H1 (cell line): ENCODE data around the gene ID2. TPM values are rescaled to one million over a fixed set of nuclear protein-coding genes. Genes with fewer than 3 reads are reported as not detected.
A peak's percentile ranks its signal among the peaks of the same experiment; 100 is the strongest.

Experiments
- CTCF ChIA-PET: fragments of 300-600 bp; sonication (Branson Sonifier 250); formaldehyde crosslinking; loops from one replicate; lab custom pipeline; 2021; ENCODE audit not compliant: partially characterized antibody; lab: Charles Lee
- POLR2A ChIA-PET: fragments of 300-600 bp; sonication (Branson Sonifier 250); formaldehyde crosslinking; loops from one replicate; lab custom pipeline; 2021; ENCODE audit warnings: inconsistent platforms; ENCODE audit not compliant: partially characterized antibody; lab: Charles Lee
- DNase-seq, 2 experiments: peaks; one replicate each; pipeline versions ENCODE4 v3.0.0 to v3.0.0-alpha.2; 2010 to 2022; ENCODE audit warnings: low spot score in 2 of 2, low read depth in 1 of 2, mixed read lengths in 1 of 2
- FAIRE-seq: peaks from 2 replicates; lab custom pipeline; 2011; peaks lifted over from hg19 to GRCh38; lab: Jason Lieb, UNC
- H2AFZ ChIP-seq: 2 replicates; pipeline ENCODE4 v1.8.1; 2012; ENCODE audit warnings: low read length, inconsistent platforms
- H2AK5ac ChIP-seq: 2 replicates; pipeline ENCODE4 v1.6.1; 2013; ENCODE audit warnings: low read depth, low read length
- H2BK120ac ChIP-seq: replicated peaks from 2 replicates; pipeline ENCODE3; 2013; ENCODE audit warnings: low read depth, low read length, inconsistent platforms
- H2BK12ac ChIP-seq: 2 replicates; pipeline ENCODE4 v1.6.1; 2013; ENCODE audit warnings: low read depth, low read length
- H2BK15ac ChIP-seq: 2 replicates; pipeline ENCODE4 v1.6.1; 2013; ENCODE audit warnings: low read length
- H2BK20ac ChIP-seq: 2 replicates; pipeline ENCODE4 v1.6.1; 2013; ENCODE audit warnings: low read length
- H2BK5ac ChIP-seq: 2 replicates; pipeline ENCODE4 v1.6.1; 2013; ENCODE audit warnings: low read depth, low read length
- H3K14ac ChIP-seq: 2 replicates; pipeline ENCODE4 v1.6.1; 2013; ENCODE audit warnings: inconsistent platforms; ENCODE audit not compliant: insufficient read length
- H3K18ac ChIP-seq: 2 replicates; pipeline ENCODE4 v1.6.1; 2013; ENCODE audit warnings: low read length; ENCODE audit errors: extremely low read depth
- H3K23ac ChIP-seq: 2 replicates; pipeline ENCODE4 v1.6.1; 2013; ENCODE audit warnings: inconsistent platforms; ENCODE audit not compliant: insufficient read length
- H3K23me2 ChIP-seq: 2 replicates; pipeline ENCODE4 v1.6.1; 2013; ENCODE audit warnings: low read depth, low read length
- H3K27ac ChIP-seq: 2 replicates; pipeline ENCODE4 v1.6.1; 2011; ENCODE audit warnings: low read depth, low read length, inconsistent platforms
- H3K27me3 ChIP-seq, 4 experiments: replicated peaks in 1 of 4; 1 replicate in 1 of 4; 2 replicates in 3 of 4; pipeline versions ENCODE4 v1.6.1 to v1.8.1; 2011 to 2013; ENCODE audit warnings: low read length in 3 of 4, mild to moderate bottlenecking in 3 of 4, inconsistent platforms in 2 of 4, mixed read lengths in 2 of 4, moderate library complexity in 1 of 4; ENCODE audit not compliant: control insufficient read depth in 3 of 4, insufficient read depth in 3 of 4; ENCODE audit errors: extremely low read depth in 1 of 4
- H3K36me3 ChIP-seq, 4 experiments: 2 replicates each; pipeline versions ENCODE4 v1.6.1 to v1.8.1; 2011 to 2013; ENCODE audit warnings: mild to moderate bottlenecking in 4 of 4, low read length in 3 of 4, moderate library complexity in 2 of 4, control low read depth in 1 of 4, inconsistent platforms in 1 of 4; ENCODE audit not compliant: insufficient read depth in 4 of 4, control insufficient read depth in 2 of 4
- H3K4ac ChIP-seq: replicated peaks from 2 replicates; pipeline ENCODE3; 2013; ENCODE audit warnings: low read length, low read depth, mixed read lengths, inconsistent platforms; ENCODE audit not compliant: insufficient read length
- H3K4me1 ChIP-seq, 4 experiments: replicated peaks in 1 of 4; 1 replicate in 1 of 4; 2 replicates in 3 of 4; pipeline versions ENCODE4 v1.6.1 to v1.8.1; 2011 to 2013; ENCODE audit warnings: low read length in 3 of 4, inconsistent platforms in 2 of 4, mixed read lengths in 1 of 4; ENCODE audit not compliant: insufficient read depth in 4 of 4, control insufficient read depth in 3 of 4
- H3K4me2 ChIP-seq, 2 experiments: 2 replicates each; pipeline versions ENCODE4 v1.6.1 to v1.8.1; 2011 to 2013; ENCODE audit warnings: low read depth in 2 of 2, low read length in 2 of 2, control low read depth in 1 of 2, inconsistent platforms in 1 of 2, mild to moderate bottlenecking in 1 of 2; ENCODE audit not compliant: insufficient read depth in 1 of 2
- H3K4me3 ChIP-seq, 4 experiments: fragments of 200-600, 300-600 bp in 1 of 4; sonication (generic), shearing (Covaris generic), sonication (Bioruptor Twin) in 1 of 4; 2 replicates each; pipeline versions ENCODE4 v1.5.1 to v1.8.1; 2011 to 2016; ENCODE audit warnings: low read length in 4 of 4, low read depth in 3 of 4, control low read depth in 2 of 4, inconsistent platforms in 2 of 4, mild to moderate bottlenecking in 2 of 4, mixed read lengths in 1 of 4, moderate library complexity in 1 of 4; ENCODE audit not compliant: insufficient read depth in 2 of 4; ENCODE audit errors: extremely low read depth in 1 of 4
- H3K56ac ChIP-seq: replicated peaks from 2 replicates; pipeline ENCODE3; 2013; ENCODE audit warnings: low read depth, mild to moderate bottlenecking, mixed read lengths, low read length, inconsistent platforms; ENCODE audit not compliant: insufficient read length
- H3K79me1 ChIP-seq: 2 replicates; pipeline ENCODE4 v1.6.1; 2013; ENCODE audit warnings: low read depth, low read length, control low read depth
- H3K79me2 ChIP-seq, 2 experiments: 2 replicates each; pipeline versions ENCODE4 v1.6.1 to v1.8.1; 2012 to 2013; ENCODE audit warnings: low read length in 2 of 2, mild to moderate bottlenecking in 2 of 2, inconsistent platforms in 1 of 2; ENCODE audit not compliant: insufficient read depth in 2 of 2, control insufficient read depth in 1 of 2
- H3K9ac ChIP-seq, 4 experiments: replicated peaks in 1 of 4; 1 replicate in 1 of 4; 2 replicates in 3 of 4; pipeline versions ENCODE4 v1.6.1 to v1.8.1; 2011 to 2013; ENCODE audit warnings: low read depth in 3 of 4, low read length in 3 of 4, control low read depth in 2 of 4, mild to moderate bottlenecking in 2 of 4, moderate library complexity in 2 of 4, inconsistent platforms in 1 of 4; ENCODE audit errors: extremely low read depth in 1 of 4
- H3K9me3 ChIP-seq, 2 experiments: 2 replicates each; pipeline versions ENCODE4 v1.6.1 to v1.8.1; 2012 to 2013; ENCODE audit warnings: mild to moderate bottlenecking in 2 of 2, moderate library complexity in 2 of 2, control low read depth in 1 of 2, inconsistent platforms in 1 of 2, low read depth in 1 of 2, low read length in 1 of 2, mixed read lengths in 1 of 2; ENCODE audit not compliant: insufficient read depth in 2 of 2
- H4K20me1 ChIP-seq, 2 experiments: replicated peaks in 1 of 2; 2 replicates each; pipeline versions ENCODE3 to v1.8.1; 2011 to 2013; ENCODE audit warnings: inconsistent platforms in 2 of 2, low read length in 2 of 2, mild to moderate bottlenecking in 1 of 2; ENCODE audit not compliant: insufficient read depth in 2 of 2, control insufficient read depth in 1 of 2
- H4K5ac ChIP-seq: 2 replicates; pipeline ENCODE4 v1.6.1; 2013; ENCODE audit warnings: low read length, low read depth, mixed read lengths, inconsistent platforms; ENCODE audit not compliant: insufficient read length
- H4K8ac ChIP-seq: 2 replicates; pipeline ENCODE4 v1.8.0; 2013; ENCODE audit warnings: mild to moderate bottlenecking, moderate library complexity, low read length, inconsistent platforms; ENCODE audit not compliant: insufficient read depth; ENCODE audit errors: extremely low read depth
- H4K91ac ChIP-seq: replicated peaks from 2 replicates; pipeline ENCODE3; 2013; ENCODE audit warnings: low read length, mixed read lengths, inconsistent platforms; ENCODE audit not compliant: insufficient read length
- EP300 ChIP-seq, 2 experiments: IDR thresholded peaks; 1 replicate in 1 of 2; 2 replicates in 1 of 2; pipeline ENCODE4 v1.6.1; 2011 to 2012; ENCODE audit warnings: low read depth in 2 of 2, low read length in 2 of 2, mild to moderate bottlenecking in 2 of 2, borderline replicate concordance in 1 of 2, inconsistent platforms in 1 of 2, moderate library complexity in 1 of 2
- RXRA ChIP-seq: IDR thresholded peaks from 2 replicates; pipeline ENCODE4 v1.6.1; 2011; ENCODE audit warnings: low read depth, mild to moderate bottlenecking, low read length, moderate library complexity; ENCODE audit not compliant: insufficient read depth
- SIN3A ChIP-seq, 2 experiments: IDR thresholded peaks in 1 of 2; conservative IDR thresholded peaks in 1 of 2; 2 replicates each; pipeline ENCODE4 v1.6.1; 2011 to 2012; ENCODE audit warnings: low read length in 2 of 2, improper control_type of control experiment in 1 of 2, low read depth in 1 of 2, mild to moderate bottlenecking in 1 of 2
- TAF1 ChIP-seq: IDR thresholded peaks from 2 replicates; pipeline ENCODE4 v1.6.1; 2011; ENCODE audit warnings: mild to moderate bottlenecking, low read depth, low read length
- WGBS, 2 experiments: shearing (Covaris generic) in 1 of 2; methylation state at CpG; one replicate each; pipeline versions ENCODE4 v1.1.6 to v1.1.7; 2013 to 2015; ENCODE audit warnings: low lambda C conversion rate in 2 of 2, mixed read lengths in 2 of 2, inconsistent platforms in 1 of 2, low coverage in 1 of 2, missing lambda C conversion rate in 1 of 2; ENCODE audit not compliant: insufficient replicate concordance in 2 of 2, insufficient coverage in 1 of 2, insufficient read length in 1 of 2; ENCODE audit errors: extremely low coverage in 1 of 2, missing lambda C conversion rate in 1 of 2; 5-methylcytosine and 5-hydroxymethylcytosine counted together
- polyA plus RNA-seq, 7 experiments: library from polyadenylated mRNA; depleted of rRNA in 3 of 7; stranded (reverse) in 5 of 7; unstranded in 2 of 7; fragments of >200 nt in 5 of 7; fragments of 200-250 nt in 2 of 7; gene quantifications; 1 replicate in 5 of 7; 2 replicates in 1 of 7; 4 replicates in 1 of 7; pipeline versions ENCODE4 v1.2.1 to v1.2.3, GENCODE V29; 2011 to 2013; ENCODE audit warnings: missing spikeins in 2 of 7, mixed read lengths in 2 of 7
- total RNA-seq: library from RNA; stranded (reverse); fragmentation: NEBNext Ultra II Directional; extraction: Animal tissue kit (Norgen Biotek cat#: 25700); gene quantifications from 2 replicates; pipeline ENCODE4 v1.2.1, GENCODE V29; 2021
- TF ChIP-seq, protein P1 (sequence below): IDR thresholded peaks from 2 replicates; pipeline ENCODE4 v1.6.1; 2012; ENCODE audit warnings: inconsistent platforms

ID2 gene
- total and polyA plus RNA-seq, 2 of the 8 experiments (the other 6 are each of a cell fraction or from before 2014, with no cell fraction given): 36.7 to 214 TPM

- Histone ChIP-seq H3K79me2 (no peaks in the 10 kb centered on the region), H2BK120ac (no peak overlapping the region), H3K9me3 (no peaks in the 10 kb centered on the region), H2AFZ (no peak overlapping the region), H3K4ac (no peak overlapping the region)
- no peak for DNase-seq
- no peak for FAIRE-seq
- TF ChIP-seq, protein P1, sequence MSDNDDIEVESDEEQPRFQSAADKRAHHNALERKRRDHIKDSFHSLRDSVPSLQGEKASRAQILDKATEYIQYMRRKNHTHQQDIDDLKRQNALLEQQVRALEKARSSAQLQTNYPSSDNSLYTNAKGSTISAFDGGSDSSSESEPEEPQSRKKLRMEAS: no peak
- TF ChIP-seq RXRA (no peak), TAF1 (no peak), EP300 (IDR thresholded peaks at IDR 0.05; ENCODE audit: borderline replicate concordance in 1 of 2, low read depth in 2 of 2, low read length in 2 of 2) (no peak), SIN3A (conservative IDR thresholded peaks at IDR 0.05 in 1 of 2, IDR thresholded peaks at IDR 0.05 in 1 of 2; ENCODE audit: low read depth in 1 of 2, low read length in 2 of 2) (no peak)
- TF ChIP-seq, all 59 proteins: peak for 0
- no peak overlapping the region for H3K14ac ChIP-seq
- no peaks in the 10 kb centered on the region for H4K20me1 ChIP-seq
- no peak overlapping the region for H3K4me2 ChIP-seq
- H4K91ac ChIP-seq: no peak overlapping the region
- peak overlapping the region; percentile 90 for H3K56ac ChIP-seq
- POLR2A ChIA-PET: no interaction called here
- H2AK5ac ChIP-seq: peak overlapping the region; percentile 86; the same call in 1 of the 2 replicates
- no peaks in the 10 kb centered on the region for H3K36me3 ChIP-seq
- H4K8ac ChIP-seq: no peak overlapping the region
- no peaks in the 10 kb centered on the region for H3K79me1 ChIP-seq
- 85 to 100% methylated on average over 6 of the region's 6 CpGs for WGBS, 2 experiments
- no peak overlapping the region for H3K27ac ChIP-seq
- H3K4me3 ChIP-seq: no peak overlapping the region
- no peak overlapping the region for H2BK15ac ChIP-seq
- no peak overlapping the region for H2BK20ac ChIP-seq
- H2BK12ac ChIP-seq: 0 out of 2 replicates have a peak overlapping the region, but pooled peaks have one; percentile 27
- no peak overlapping the region for H4K5ac ChIP-seq
- no peak overlapping the region for H3K23ac ChIP-seq
- peaks cover 9% of the 10 kb centered on the region; the same call in 1 of the 2 replicates for H3K23me2 ChIP-seq
- H2BK5ac ChIP-seq: no peak overlapping the region
- no peak overlapping the region for H3K18ac ChIP-seq
- no peak overlapping the region for H3K9ac ChIP-seq
- no peaks in the 10 kb centered on the region for H3K4me1 ChIP-seq
- H3K27me3 ChIP-seq: no peaks in the 10 kb centered on the region
- CTCF ChIA-PET: no interaction called here
Observed at GRCh38 chr2:8667896-8668512, 13.9 kb upstream of the ID2 start.
